SK-N-SH treated with all-trans-retinoic acid at 6 μM for 48 hours (cell line): ENCODE data around the gene TTC3.

ENCODE experiments used
- ARNTL ChIP-seq: fragments of 450-650 bp; formaldehyde crosslinking; IDR thresholded peaks from 2 replicates; pipeline ENCODE4 v1.5.0; 2020; ENCODE audit warnings: low read depth, mild to moderate bottlenecking, moderate library complexity, borderline replicate concordance
- CREB5 ChIP-seq: fragments of 250-450 bp; sonication (Bioruptor Pico); IDR thresholded peaks from 2 replicates; pipeline ENCODE4 v1.5.1; 2020; ENCODE audit warnings: low read depth, mild to moderate bottlenecking, moderate library complexity
- GLIS3 ChIP-seq: fragments of 250-450 bp; sonication (Bioruptor Pico); IDR thresholded peaks from 2 replicates; pipeline ENCODE4 v1.5.0; 2020; ENCODE audit warnings: mild to moderate bottlenecking, moderate library complexity
- OSR1 ChIP-seq: fragments of 250-450 bp; sonication (Bioruptor Pico); IDR thresholded peaks from 2 replicates; pipeline ENCODE4 v1.8.0; 2022; ENCODE audit warnings: moderate library complexity, mild to moderate bottlenecking, inconsistent platforms
- PATZ1 ChIP-seq: fragments of 250-450 bp; sonication (Bioruptor Pico); IDR thresholded peaks from 2 replicates; pipeline ENCODE4 v1.8.0; 2020; ENCODE audit warnings: mild to moderate bottlenecking, moderate library complexity, borderline replicate concordance
- TSHZ2 ChIP-seq: fragments of 250-450 bp; sonication (Bioruptor Pico); IDR thresholded peaks from 2 replicates; pipeline ENCODE4 v1.5.0; 2020; ENCODE audit warnings: mild to moderate bottlenecking, moderate library complexity
- ZC3H10 ChIP-seq: fragments of 250-450 bp; sonication (Bioruptor Pico); IDR thresholded peaks from 2 replicates; pipeline ENCODE4 v1.5.1; 2021; ENCODE audit warnings: mild to moderate bottlenecking, moderate library complexity
- ZNF8 ChIP-seq: fragments of 450-650 bp; formaldehyde crosslinking; IDR thresholded peaks from 2 replicates; pipeline ENCODE4 v1.5.0; 2020; ENCODE audit warnings: mild to moderate bottlenecking, moderate library complexity

GRCh38 chr21:37100316-37100715 is 27.3 kb downstream of the TTC3 start:
- TF ChIP-seq CREB5 (CRISPR knock-in tag) (no peak), ZNF8 (no peak), OSR1 (CRISPR knock-in tag) (no peak), PATZ1 (no peak), ZC3H10 (CRISPR knock-in tag) (no peak), ARNTL (CRISPR knock-in tag) (no peak), TSHZ2 (no peak), GLIS3 (no peak)
